AML-193 (cell line): Measurements from ENCODE around the gene THOC6.
"Not testable (repeated sequence)": the region's sequence is repeated elsewhere in the genome, so short reads cannot be mapped to it uniquely, and the experiment has no call there.

ENCODE experiments used
- DNase-seq, 2 experiments: peaks; one replicate each; lab custom pipeline; 2025; lab: John Stamatoyannopoulos, UW

Gene THOC6

GRCh38 chr16:3030222-3031212 is 6.7 kb downstream of the THOC6 start:
- no peak for DNase-seq

- DNase-seq, result no peak
Observed at GRCh38 chr16:3032624-3033023, 8.8 kb downstream of the THOC6 start.

GRCh38 chr16:3035289-3035971 is 11.6 kb downstream of the THOC6 start:
- DNase-seq, result no peak

- no peak for DNase-seq
Observed at GRCh38 chr16:3035972-3036725, 12.3 kb downstream of the THOC6 start.

- DNase-seq, result no peak
Observed at GRCh38 chr16:3036726-3037315, 13.0 kb downstream of the THOC6 start, which contains the start of gene BICDL2. TSS of gene BICDL2 (minus strand) at chr16:3036944. CDS start at chr16:3035496, 1,448 bp downstream.

GRCh38 chr16:3038256-3038655 is 14.4 kb downstream of the THOC6 start:
- no peak for DNase-seq

- DNase-seq, result no peak
Observed at GRCh38 chr16:3038896-3039295, 15.1 kb downstream of the THOC6 start.

GRCh38 chr16:3042376-3042775 is 18.5 kb downstream of the THOC6 start:
- no peak for DNase-seq

GRCh38 chr16:3044708-3045107 is 20.9 kb downstream of the THOC6 start:
- no peak for DNase-seq

- DNase-seq, result no peak
Observed at GRCh38 chr16:3045758-3046640, 22.2 kb downstream of the THOC6 start, which contains the start of gene MMP25. TSS of gene MMP25 (plus strand) at chr16:3046561. CDS start at chr16:3046918, 357 bp downstream.

GRCh38 chr16:3046641-3047386 is 23.0 kb downstream of the THOC6 start:
- DNase-seq, result no peak

- DNase-seq, result no peak
Observed at GRCh38 chr16:3047387-3047720, 23.5 kb downstream of the THOC6 start.

GRCh38 chr16:3049921-3050481 is 26.2 kb downstream of the THOC6 start:
- no peak for DNase-seq

GRCh38 chr16:3050487-3050886 is 26.7 kb downstream of the THOC6 start:
- DNase-seq, result peak; percentile 46 to 54

- DNase-seq, result no peak
Observed at GRCh38 chr16:3051009-3051408, 27.2 kb downstream of the THOC6 start.

- DNase-seq, result peak; percentile 19 to 21
Observed at GRCh38 chr16:3051494-3051893, 27.7 kb downstream of the THOC6 start.

- DNase-seq, result not testable (repeated sequence)
Observed at GRCh38 chr16:3052571-3053329, 28.9 kb downstream of the THOC6 start.

- not testable (repeated sequence) for DNase-seq
Observed at GRCh38 chr16:3053330-3053710, 29.5 kb downstream of the THOC6 start.
